ENCODE results near the gene CFAP99.
"Not testable (repeated sequence)": the region's sequence is repeated elsewhere in the genome, so short reads cannot be mapped to it uniquely, and the experiment has no call there.

The CFAP99 gene

DNA sequence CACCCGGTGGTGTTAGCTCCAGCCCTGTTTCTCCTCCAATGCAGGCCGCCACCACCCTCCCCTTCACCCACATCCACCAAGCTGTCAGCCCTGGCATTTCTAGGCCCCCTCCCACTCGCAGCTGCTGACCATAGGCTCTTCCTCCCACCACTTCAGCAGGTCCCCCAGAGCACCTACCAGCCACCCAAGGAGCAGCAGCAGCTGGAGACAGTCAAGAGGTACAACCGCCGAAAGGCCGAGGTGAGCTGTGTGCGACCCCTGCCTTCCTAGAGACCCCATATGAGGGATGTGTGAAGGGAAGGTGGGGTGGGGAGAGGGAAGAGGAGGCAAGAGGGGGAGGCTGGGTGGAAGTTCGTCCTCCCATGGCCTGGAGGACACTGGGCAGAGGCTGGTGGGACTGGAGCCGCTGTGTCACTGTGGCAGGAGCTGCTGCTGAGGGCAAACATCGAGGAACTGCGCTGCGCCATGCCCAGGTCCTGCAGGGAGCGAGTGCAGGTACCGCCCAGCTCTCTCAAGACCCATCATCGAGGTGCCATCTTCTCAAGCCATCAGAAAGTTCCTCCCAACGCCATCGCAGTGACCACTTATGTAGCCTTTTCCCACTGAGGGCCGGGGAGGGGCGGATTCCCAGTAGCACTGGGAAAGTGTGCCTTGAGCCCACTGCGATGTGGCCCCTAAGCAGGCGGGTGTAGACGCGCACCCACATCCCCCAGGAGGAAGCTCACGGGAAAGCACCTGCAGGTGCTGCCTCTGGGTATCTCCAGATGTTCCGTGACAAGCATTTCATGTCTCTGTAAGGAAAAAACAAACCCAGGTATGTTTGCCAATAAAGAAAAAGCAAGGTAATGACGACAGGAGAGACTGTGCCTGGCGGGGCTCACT, 31.0 kb downstream of the CFAP99 start:
- no peak for DNase-seq

- no peak for DNase-seq
Observed at GRCh38 chr4:2450394-2451035, 31.8 kb downstream of the CFAP99 start.

- DNase-seq = no peak
Observed at GRCh38 chr4:2451036-2451520, 32.3 kb downstream of the CFAP99 start.

DNA sequence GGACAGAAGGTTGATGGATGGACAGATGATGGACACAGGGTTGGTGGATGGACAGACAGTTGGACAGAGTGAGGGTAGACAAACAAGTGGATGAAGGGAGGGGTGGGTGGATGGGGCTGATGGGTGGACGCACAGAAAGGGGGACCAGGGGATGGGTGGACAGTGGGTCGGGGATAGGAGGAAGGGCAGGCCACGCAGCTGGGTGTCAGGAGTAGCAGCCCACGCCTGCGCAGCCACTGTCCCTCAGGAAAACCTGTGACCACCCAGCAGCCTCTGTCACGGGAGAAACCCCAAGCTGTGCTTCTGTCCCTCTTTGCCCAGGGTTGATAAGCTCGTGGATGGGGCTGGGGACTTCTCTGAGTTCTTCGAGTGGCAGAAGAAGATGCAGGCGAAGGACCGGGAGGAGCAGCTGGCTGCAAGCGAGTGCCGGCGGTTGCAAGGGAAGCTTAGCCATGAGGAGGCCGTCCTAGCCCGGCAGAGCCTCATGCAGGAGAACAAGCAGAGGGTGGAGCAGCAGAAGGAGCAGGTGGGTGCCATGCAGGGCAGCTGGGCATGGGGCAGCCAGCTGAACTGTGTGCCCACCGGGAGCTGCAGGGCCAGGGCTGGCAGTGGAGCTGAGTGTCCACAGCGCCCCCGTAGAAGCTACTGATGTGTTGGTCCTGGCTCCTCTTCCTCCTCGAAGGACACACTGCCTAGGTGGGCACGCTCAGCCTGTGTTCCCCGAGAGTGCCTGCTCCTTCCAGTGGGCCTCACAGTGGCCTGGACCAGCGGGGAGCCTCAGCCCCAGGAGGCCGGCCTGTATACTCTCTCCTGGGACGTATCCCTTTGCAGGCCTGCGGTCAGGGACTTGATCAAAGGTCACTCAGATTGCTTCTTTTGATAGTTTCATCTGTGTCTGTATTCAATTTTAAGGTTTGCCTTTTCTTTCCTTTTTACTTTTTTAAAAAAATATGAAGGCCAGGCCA, 33.3 kb downstream of the CFAP99 start:
- no peak for DNase-seq

- DNase-seq = no peak
Observed at GRCh38 chr4:2457481-2458295, 38.9 kb downstream of the CFAP99 start.

GRCh38 chr4:2458546-2459491, 40.1 kb downstream of the CFAP99 start:
- DNase-seq = no peak

DNA sequence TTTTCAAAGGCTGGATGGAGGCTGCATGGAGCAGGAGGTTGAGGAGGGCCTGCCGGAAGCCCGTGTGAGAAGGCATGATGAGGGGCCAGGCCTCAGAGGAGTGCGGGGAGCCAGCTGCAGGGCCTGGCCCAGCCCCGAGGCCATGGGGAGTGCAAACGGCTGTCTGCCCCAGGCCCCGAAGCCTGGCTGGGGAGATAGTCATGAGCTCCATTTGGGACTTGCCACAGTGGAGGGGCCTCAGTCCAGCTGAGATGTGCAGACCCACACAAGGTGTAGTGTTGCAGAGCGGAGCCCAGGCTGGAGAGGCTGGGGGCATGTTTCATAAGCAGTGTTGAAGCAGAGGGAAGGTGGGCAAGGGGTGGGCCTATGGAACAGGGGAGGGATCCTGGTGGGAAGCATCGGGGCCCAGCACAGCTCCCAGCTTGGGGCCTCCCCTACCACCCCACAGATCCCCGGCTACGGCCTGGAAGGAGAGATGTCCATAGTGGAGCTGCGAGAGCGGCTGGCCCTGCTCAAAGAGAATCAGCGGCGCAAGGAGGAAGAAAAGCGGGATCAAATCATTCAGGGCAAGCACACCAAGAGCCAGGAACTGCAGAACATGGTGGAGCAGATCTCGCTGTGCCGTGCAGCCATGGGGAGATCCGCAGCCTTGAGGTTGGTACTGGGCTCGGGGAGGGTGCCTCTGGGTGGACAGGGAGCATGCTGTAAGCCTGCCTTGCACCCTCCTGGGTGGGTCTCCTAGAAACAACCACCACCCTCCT, 41.0 kb downstream of the CFAP99 start:
- no peak for DNase-seq

DNA sequence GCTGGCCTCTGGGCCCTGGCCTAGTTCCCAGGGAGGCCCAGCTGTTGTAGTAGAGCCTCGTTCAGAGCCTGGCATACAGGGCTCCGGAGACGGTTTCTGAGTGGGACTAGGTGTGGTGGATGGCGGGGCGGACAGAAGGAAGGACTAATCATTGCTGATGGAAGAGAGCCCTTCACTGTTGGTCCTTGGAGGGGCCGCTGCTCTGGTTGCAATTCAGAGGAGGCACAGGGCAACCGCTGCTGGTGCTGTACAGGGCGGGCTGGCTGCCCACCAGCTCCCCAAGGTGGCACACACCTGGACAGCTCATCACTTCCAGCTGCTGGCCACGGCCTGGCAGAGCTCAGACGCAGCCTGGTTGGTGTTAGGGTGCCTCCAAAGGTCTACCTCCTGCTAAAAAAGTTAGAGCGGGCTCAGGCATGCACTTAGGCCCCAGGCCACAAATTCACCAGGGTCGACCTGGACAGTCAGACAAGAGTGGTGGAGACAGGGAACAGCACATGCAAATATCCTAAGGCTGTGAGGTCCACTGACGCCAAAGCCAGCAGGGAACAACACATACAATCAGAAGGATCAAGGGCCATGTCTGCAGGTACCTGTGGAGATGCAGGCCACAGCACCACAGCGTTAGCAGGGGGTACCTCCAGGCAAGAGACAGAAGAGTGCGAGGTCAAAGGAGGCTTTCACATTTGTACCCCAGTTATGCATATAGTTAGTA, 42.6 kb downstream of the CFAP99 start:
- no peak for DNase-seq

- peak; percentile 57 for DNase-seq
Observed at GRCh38 chr4:2462218-2462991, 43.6 kb downstream of the CFAP99 start.

GRCh38 chr4:2462992-2463762, 44.4 kb downstream of the CFAP99 start:
- no peak for DNase-seq

DNA sequence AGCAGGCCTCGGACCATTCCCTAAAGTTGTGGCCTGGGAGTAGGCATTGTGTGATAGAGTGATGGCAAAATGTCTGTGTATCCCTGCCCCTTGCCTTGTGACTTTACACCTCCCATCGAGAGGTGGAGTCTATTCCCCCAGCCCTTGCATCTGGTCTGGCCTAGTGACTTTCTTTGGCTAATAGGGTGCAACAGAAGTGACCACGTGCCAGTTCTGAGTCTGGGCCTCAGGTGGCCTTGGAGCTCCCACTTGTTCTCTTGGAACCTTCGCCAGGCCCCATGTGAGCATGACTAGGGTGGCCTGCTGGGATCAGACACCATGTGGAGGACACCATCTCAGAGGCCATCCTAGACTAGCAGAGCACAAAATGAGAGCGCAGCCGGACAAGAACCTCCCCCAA, 46.3 kb downstream of the CFAP99 start:
- no peak for DNase-seq

GRCh38 chr4:2465544-2465943, 46.8 kb downstream of the CFAP99 start:
- not testable (repeated sequence) for DNase-seq

DNA sequence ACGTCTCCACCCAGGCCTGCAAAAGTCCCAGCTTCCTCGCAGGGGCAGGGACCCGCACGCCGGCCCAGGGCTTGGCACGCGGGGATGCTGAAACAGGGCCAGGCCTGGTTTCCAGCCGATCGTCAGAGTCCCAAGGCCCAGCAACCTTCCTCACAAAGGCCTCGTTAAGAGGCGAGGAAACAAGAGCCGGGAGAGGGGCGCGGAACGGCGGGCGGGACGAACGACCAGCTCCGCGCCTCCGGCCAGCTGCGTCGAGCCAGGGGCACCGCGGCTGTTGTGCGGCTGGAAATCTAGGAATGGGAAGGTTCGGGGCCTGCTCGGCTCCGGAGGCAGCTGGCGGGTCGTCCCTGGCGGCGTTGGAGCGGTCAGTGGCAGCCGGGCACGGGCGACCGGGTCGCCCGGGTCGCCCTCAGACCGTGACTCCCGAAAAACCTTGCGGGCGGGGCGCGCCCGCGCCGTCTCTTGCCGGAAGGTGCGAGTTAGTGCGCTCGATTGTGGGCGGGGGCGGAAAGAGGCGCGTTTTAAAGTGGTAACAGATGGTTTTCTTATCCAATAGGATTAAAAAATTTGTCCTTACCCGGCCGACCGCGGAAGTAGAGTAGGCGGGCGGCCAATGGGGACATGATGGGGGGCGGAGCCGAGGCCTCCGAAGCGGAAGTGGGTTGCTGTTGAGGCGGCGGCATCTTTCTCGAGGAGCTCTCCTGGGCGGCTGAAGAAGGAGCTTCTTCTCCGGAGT, 49.9 kb downstream of the CFAP99 start, which contains the start of gene RNF4:
Gene RNF4, plus strand, starts transcription at position 651 of the 736 bp plus-strand sequence. CDS start 21,388 bp downstream, outside the sequence.
- peak; percentile 94 for DNase-seq

- DNase-seq = peak; percentile 6
Observed at GRCh38 chr4:2469192-2469984, 50.6 kb downstream of the CFAP99 start.

DNA sequence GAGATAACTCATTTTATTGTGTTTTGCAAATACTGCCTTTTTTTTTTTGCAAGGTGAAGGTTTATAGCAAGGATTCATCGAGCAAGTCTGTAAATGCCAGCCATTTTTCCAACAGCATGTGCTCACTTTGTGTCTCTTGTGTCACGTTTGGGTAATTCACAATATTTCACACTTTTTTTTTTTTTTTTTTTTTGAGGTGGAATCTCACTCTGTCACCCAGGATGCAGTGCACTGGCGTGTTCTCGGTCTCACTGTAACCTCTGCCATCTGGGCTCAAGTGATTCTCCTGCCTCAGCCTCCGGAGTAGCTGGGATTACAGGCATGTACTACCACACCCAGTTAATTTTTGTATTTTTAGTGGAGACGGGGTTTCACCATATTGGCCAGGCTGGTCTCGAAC, 52.0 kb downstream of the CFAP99 start:
- no peak for DNase-seq

DNA sequence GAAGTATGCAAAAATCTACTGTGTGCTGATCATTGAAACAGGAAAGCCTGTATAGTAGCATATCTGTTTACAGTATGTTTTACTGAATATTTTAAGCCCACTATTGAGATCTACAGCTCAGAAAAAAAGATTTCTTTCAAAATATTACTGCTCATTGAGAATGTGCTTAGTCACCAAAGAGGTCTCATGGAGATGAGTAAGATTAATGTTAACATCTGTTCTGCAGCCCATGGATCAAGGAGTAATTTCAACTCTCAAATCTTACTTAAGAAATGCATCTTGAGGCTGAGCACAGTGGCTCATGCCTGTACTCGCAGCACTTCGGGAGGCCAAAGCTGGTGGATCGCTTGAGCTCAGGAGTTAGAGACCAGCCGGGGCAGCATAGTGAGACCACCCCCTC, 53.4 kb downstream of the CFAP99 start:
- peak; percentile 42 for DNase-seq

Data from HCEC 1CT (cell line).